ENCODE measurements around the gene SGCD. TPM values are rescaled to one million over a fixed set of nuclear protein-coding genes. Genes with fewer than 3 reads are reported as not detected.

SGCD gene
- total RNA-seq, 6 experiments from 2014 or later, result 5.2 to 6.7 (median 6.4) TPM

DNA sequence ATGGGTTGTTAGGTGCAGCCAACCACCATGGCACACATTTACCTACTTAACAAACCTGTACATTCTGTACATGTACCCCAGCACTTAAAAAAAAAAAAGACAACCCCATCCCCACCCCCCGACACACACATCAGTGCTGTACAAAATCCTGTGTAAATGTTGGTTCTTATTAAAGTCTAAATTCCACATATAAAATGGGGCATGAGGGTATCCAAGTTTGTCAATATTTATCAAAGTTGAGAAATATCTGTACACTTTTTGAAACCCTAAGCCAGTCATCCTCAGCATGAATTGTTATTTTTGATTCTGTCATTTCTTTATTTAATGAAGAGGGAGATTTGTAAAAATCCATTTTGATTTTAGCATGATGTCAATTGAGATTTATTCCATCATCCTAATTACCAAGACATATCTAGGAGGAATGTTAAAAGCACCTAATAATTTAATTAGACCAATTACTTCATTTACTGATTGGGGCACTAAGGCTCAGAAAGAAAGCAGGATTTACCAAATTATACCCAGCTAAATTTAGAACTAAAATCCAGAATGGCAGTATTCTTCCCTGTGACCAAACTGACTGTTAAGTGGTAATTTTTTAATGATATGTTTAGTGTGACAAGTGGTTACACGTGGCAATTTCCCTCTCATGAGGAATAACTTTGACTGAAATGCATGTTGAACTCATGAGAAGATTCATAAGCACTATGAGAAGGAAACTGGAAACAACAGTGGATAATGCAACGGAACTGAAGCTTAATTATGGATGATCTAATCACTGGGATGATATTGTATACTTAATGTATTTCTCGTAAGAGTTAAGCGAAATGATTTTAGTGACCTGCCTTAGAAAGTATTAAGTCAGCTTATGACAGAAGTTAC lies 195.9 kb downstream of the SGCD start:
- Mint-ChIP-seq H3K4me1 (ENCODE audit: low read depth) (no peaks in the 10 kb centered on the region), H3K4me3 (no peak overlapping the region), H3K27me3 (ENCODE audit: insufficient read depth) (no peaks in the 10 kb centered on the region), H3K9me3 (peaks cover 29% of the 10 kb centered on the region), H3K36me3 (ENCODE audit: low read depth) (0 out of 2 replicates have a peak, but pooled peaks cover 4% of the 10 kb centered on the region), H3K27ac (no peak overlapping the region)
- DNase-seq, result no peak
- TF ChIP-seq, protein P1, sequence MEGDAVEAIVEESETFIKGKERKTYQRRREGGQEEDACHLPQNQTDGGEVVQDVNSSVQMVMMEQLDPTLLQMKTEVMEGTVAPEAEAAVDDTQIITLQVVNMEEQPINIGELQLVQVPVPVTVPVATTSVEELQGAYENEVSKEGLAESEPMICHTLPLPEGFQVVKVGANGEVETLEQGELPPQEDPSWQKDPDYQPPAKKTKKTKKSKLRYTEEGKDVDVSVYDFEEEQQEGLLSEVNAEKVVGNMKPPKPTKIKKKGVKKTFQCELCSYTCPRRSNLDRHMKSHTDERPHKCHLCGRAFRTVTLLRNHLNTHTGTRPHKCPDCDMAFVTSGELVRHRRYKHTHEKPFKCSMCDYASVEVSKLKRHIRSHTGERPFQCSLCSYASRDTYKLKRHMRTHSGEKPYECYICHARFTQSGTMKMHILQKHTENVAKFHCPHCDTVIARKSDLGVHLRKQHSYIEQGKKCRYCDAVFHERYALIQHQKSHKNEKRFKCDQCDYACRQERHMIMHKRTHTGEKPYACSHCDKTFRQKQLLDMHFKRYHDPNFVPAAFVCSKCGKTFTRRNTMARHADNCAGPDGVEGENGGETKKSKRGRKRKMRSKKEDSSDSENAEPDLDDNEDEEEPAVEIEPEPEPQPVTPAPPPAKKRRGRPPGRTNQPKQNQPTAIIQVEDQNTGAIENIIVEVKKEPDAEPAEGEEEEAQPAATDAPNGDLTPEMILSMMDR (IDR thresholded peaks at IDR 0.05), result no peak

GRCh38 chr5:156523607-156524006 lies 196.6 kb downstream of the SGCD start:
- Mint-ChIP-seq H3K36me3 (ENCODE audit: low read depth) (0 out of 2 replicates have a peak, but pooled peaks cover 2% of the 10 kb centered on the region), H3K27ac (no peak overlapping the region), H3K9me3 (peaks cover 21% of the 10 kb centered on the region), H3K4me1 (ENCODE audit: low read depth) (no peaks in the 10 kb centered on the region), H3K4me3 (no peak overlapping the region), H3K27me3 (ENCODE audit: insufficient read depth) (no peaks in the 10 kb centered on the region)
- TF ChIP-seq, protein P1 (IDR thresholded peaks at IDR 0.05), result no peak
- DNase-seq, result no peak

DNA sequence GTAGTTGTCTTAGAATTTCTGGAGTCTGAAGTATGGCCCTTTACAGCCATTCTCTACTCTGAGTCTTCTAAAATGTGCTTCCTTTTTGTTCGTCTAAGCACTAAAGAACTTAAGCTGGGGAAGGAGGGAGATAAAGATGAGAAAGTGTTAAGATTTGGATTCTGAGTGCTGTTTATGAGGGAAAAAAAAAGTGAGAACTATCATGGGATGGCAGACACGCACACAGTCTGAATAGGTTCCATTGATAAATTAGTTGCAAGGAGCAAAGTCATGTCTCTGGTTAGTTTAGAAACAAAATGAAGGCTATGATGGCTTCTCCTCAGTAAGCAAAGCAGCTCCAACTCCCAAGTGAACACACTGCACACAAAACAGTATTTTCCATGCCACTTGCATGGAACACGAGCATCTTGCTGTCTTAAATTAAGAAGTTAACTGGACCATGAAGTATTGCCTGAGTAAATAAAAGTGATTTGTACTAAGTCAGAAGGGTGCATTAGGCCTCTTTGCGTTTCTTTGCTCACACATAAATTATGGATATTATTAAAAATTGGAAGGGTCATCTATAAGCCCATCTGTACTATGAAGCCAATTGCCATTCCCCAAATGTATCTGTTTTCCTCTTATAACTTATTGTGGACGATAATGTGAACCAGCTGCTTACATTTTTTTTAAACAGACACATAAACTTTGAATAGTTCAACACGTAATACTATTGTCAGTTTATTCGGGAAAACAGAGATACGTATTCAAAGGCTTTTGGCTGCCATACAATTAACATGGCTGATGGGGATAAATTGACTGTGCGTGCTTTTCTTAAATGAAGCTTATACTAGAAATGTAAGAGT lies 199.3 kb downstream of the SGCD start:
- H3K9me3 Mint-ChIP-seq, result peaks cover 6% of the 10 kb centered on the region
- H3K27ac Mint-ChIP-seq, result no peak overlapping the region
- TF ChIP-seq, protein P1 (IDR thresholded peaks at IDR 0.05), result no peak
- H3K36me3 Mint-ChIP-seq (ENCODE audit: low read depth), result no peaks in the 10 kb centered on the region
- H3K4me3 Mint-ChIP-seq, result no peak overlapping the region
- peaks cover 4% of the 10 kb centered on the region; the same call in 1 of the 2 replicates for H3K4me1 Mint-ChIP-seq (ENCODE audit: low read depth)
- H3K27me3 Mint-ChIP-seq (ENCODE audit: insufficient read depth), result no peaks in the 10 kb centered on the region
- DNase-seq, result no peak

DNA sequence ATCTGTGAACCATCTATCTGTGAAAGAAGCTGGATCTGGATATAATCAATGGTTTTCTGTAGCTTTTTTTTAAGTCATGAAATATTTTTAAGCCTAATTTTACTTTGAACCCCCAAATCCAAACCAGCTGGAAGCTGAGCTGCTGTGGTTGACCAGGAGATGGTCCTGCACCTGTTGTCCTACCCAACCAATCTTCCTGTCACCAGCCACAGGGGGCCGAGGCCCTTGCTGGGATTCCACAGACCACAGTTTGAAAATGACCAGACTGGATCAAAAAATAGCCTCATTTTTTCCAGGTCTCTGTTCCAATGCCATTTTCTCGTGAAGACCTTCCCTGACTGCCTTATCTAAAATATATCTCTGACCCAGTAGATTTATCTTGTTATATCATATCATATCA lies 200.6 kb downstream of the SGCD start:
- Mint-ChIP-seq H3K4me3 (no peak overlapping the region), H3K36me3 (ENCODE audit: low read depth) (no peaks in the 10 kb centered on the region), H3K4me1 (ENCODE audit: low read depth) (peaks cover 7% of the 10 kb centered on the region; the same call in 1 of the 2 replicates), H3K9me3 (peaks cover 6% of the 10 kb centered on the region), H3K27me3 (ENCODE audit: insufficient read depth) (no peaks in the 10 kb centered on the region), H3K27ac (no peak overlapping the region)
- no peak for DNase-seq
- TF ChIP-seq, protein P1 (IDR thresholded peaks at IDR 0.05), result no peak

- Mint-ChIP-seq H3K9me3 (peaks cover 6% of the 10 kb centered on the region), H3K4me3 (no peak overlapping the region), H3K27me3 (ENCODE audit: insufficient read depth) (no peaks in the 10 kb centered on the region), H3K4me1 (ENCODE audit: low read depth) (peaks cover 7% of the 10 kb centered on the region; the same call in 1 of the 2 replicates), H3K36me3 (ENCODE audit: low read depth) (no peaks in the 10 kb centered on the region), H3K27ac (no peak overlapping the region)
- no peak for DNase-seq
- TF ChIP-seq, protein P1 (IDR thresholded peaks at IDR 0.05), result no peak
These were observed 201.7 kb downstream of the SGCD start for GRCh38 chr5:156528673-156529072.
